Adrenal gland (tissue), 5 donors: Measurements from ENCODE around the gene THSD4.

Source experiments
- POLR2A ChIP-seq, 2 donors: fragments of 450-650 bp; IDR thresholded peaks; one replicate each; pipeline ENCODE4 v1.6.1; 2017; ENCODE audit warnings: antibody characterized with exemption in 2 of 2, mild to moderate bottlenecking in 2 of 2, moderate library complexity in 1 of 2
- TF ChIP-seq, protein P1 (sequence below), 6 experiments: fragments of 450-650 bp in 4 of 6; fragments of 200-600 bp in 2 of 6; sonication (generic) in 1 of 6; IDR thresholded peaks; 1 replicate in 5 of 6; 2 replicates in 1 of 6; pipeline versions ENCODE4 v1.5.1 to v1.8.0; 2016 to 2021; ENCODE audit warnings: antibody characterized with exemption in 6 of 6, mild to moderate bottlenecking in 2 of 6, moderate library complexity in 1 of 6
- donor health status: DM: no; HTN: no; CAD: no.

DNA sequence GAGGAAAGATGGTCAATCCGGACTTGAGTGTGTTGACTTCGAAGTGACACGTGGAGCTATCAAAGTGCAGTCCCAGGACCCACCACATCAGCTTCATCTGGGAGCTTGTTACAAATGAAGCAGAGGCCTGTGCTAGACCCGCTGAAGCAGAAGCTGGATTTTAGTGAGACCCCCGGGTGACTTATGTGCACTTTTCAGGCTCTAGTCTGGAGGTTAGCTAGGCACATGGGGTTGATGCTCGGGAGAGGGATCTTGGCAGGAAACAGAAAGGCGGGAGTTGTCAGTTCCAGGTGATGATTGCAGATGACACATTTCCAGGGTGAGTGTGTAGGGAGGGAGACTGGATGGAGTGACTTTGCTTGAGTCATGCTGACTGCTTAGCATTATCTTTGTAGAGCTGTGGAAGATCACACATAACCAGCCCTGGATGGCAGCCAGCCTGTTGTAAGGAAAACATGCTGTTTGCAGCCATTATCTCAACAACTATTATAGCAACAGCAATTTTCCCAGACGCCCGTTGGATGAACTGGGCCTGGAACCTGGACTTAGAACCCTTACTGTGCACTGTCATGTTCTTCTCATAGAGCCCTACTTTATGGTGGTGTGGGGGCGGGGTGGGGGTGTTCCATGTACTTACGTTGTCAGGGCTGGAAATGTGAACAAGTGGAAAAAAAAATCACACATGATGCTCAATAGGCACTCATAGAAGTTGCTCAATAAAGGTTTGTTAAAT lies 122.4 kb downstream of the THSD4 start:
- TF ChIP-seq, protein P1, sequence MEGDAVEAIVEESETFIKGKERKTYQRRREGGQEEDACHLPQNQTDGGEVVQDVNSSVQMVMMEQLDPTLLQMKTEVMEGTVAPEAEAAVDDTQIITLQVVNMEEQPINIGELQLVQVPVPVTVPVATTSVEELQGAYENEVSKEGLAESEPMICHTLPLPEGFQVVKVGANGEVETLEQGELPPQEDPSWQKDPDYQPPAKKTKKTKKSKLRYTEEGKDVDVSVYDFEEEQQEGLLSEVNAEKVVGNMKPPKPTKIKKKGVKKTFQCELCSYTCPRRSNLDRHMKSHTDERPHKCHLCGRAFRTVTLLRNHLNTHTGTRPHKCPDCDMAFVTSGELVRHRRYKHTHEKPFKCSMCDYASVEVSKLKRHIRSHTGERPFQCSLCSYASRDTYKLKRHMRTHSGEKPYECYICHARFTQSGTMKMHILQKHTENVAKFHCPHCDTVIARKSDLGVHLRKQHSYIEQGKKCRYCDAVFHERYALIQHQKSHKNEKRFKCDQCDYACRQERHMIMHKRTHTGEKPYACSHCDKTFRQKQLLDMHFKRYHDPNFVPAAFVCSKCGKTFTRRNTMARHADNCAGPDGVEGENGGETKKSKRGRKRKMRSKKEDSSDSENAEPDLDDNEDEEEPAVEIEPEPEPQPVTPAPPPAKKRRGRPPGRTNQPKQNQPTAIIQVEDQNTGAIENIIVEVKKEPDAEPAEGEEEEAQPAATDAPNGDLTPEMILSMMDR (IDR thresholded peaks at IDR 0.05) = no peak
- no peak for TF ChIP-seq POLR2A (IDR thresholded peaks at IDR 0.05)
